Motor neuron (in vitro differentiated cells): ENCODE data around the gene CABYR. TPM values are rescaled to one million over a fixed set of nuclear protein-coding genes. Genes with fewer than 3 reads are reported as not detected.
A peak's percentile ranks its signal among the peaks of the same experiment; 100 is the strongest.
"Not testable (repeated sequence)": the region's sequence is repeated elsewhere in the genome, so short reads cannot be mapped to it uniquely, and the experiment has no call there.

ENCODE experiments used
- ATAC-seq, 8 experiments: fragments of 200-7000 bp; cut with Tn5 transposase; replicated peaks in 6 of 8; 2 replicates each; pipeline ENCODE4 v1.8.0; 2021; ENCODE audit warnings: mild to moderate bottlenecking in 8 of 8, moderate library complexity in 8 of 8
- H3K27ac ChIP-seq, 2 donors: fragments of 250-450 bp; sonication (Bioruptor Pico); 2 replicates each; pipeline ENCODE4 v1.9.0; 2021; ENCODE audit warnings: antibody characterized with exemption in 2 of 2, mild to moderate bottlenecking in 2 of 2, moderate library complexity in 1 of 2
- H3K4me1 ChIP-seq, 2 donors: fragments of 250-450 bp; sonication (Bioruptor Pico); replicated peaks in 1 of 2; 2 replicates each; pipeline ENCODE4 v1.6.1; 2021; ENCODE audit warnings: antibody characterized with exemption in 2 of 2, mild to moderate bottlenecking in 2 of 2, moderate library complexity in 1 of 2
- H3K4me3 ChIP-seq, 5 donors: fragments of 250-450 bp; sonication (Bioruptor Pico); 2 replicates each; pipeline ENCODE4 v1.9.0; 2021; ENCODE audit warnings: antibody characterized with exemption in 5 of 5, mild to moderate bottlenecking in 5 of 5, moderate library complexity in 4 of 5
- WGBS, 10 experiments: fragments of 450-650 bp; shearing (Covaris generic); methylation state at CpG; one replicate each; pipeline ENCODE4 v1.0.0; 2022; 5-methylcytosine and 5-hydroxymethylcytosine counted together
- in situ Hi-C, 9 experiments: fragments of 400-800 bp; cut with MboI; loops; one replicate each; pipeline ENCODE4 v1.15.0; 2021; ENCODE audit warnings: low sequenced_read_pairs in 9 of 9, low pct_unique_long_range_greater_than_20kb in 2 of 9; ENCODE audit not compliant: unreplicated experiment in 9 of 9
- total RNA-seq, 8 experiments: library from RNA; unstranded; fragments of 300-600 nt; gene quantifications; 2 replicates each; pipeline versions ENCODE4 v1.2.3 to v1.2.4, GENCODE V29; 2022

Gene CABYR
- total RNA-seq, 8 experiments from 2014 or later, result 4.2 to 13.9 (median 6.8) TPM

- no peaks in the 10 kb centered on the region for H3K4me1 ChIP-seq
- no peak overlapping the region for H3K4me3 ChIP-seq
- ATAC-seq, result no peak
- in situ Hi-C loops, result no loop called here
- 95 to 100% (median 100%) methylated on average over 1 to 2 of the region's 2 CpGs; no CpG with 5 or more reads in 3 of the 10 experiments for WGBS, 10 experiments
- H3K27ac ChIP-seq, result no peak overlapping the region
Observed at GRCh38 chr18:24140697-24141096, 1.8 kb downstream of the CABYR start.

- Histone ChIP-seq H3K4me3 (no peak overlapping the region), H3K4me1 (no peaks in the 10 kb centered on the region), H3K27ac (no peak overlapping the region)
- in situ Hi-C loops, result no loop called here
- ATAC-seq, result no peak
Observed at GRCh38 chr18:24142376-24142775, 3.5 kb downstream of the CABYR start.

- H3K4me1 ChIP-seq, H3K4me3 ChIP-seq, ATAC-seq, H3K27ac ChIP-seq, in situ Hi-C loops: not testable (repeated sequence)
- WGBS, 10 experiments, result 90 to 100% methylated on average over 1 to 2 of the region's 28 CpGs; no CpG with 5 or more reads in 8 of the 10 experiments
Observed at GRCh38 chr18:24149591-24149990, 10.7 kb downstream of the CABYR start.

- no peak overlapping the region for H3K27ac ChIP-seq
- in situ Hi-C loops, result no loop called here
Observed at GRCh38 chr18:24153397-24153796, 14.5 kb downstream of the CABYR start.

GRCh38 chr18:24157855-24158254, 19.0 kb downstream of the CABYR start:
- no peak overlapping the region for H3K4me3 ChIP-seq
- no peak overlapping the region for H3K27ac ChIP-seq
- WGBS, 10 experiments, result 71 to 100% (median 95%) methylated on average over 1 to 3 of the region's 3 CpGs; no CpG with 5 or more reads in 1 of the 10 experiments
- H3K4me1 ChIP-seq, result no peaks in the 10 kb centered on the region
- no peak for ATAC-seq
- in situ Hi-C loops, result no loop called here

More at GRCh38 chr18:24153397-24153796, 14.5 kb downstream of the CABYR start:
- WGBS, 10 experiments, result 40 to 100% (median 90%) methylated on average over 1 to 3 of the region's 3 CpGs; no CpG with 5 or more reads in 3 of the 10 experiments
- ATAC-seq, result no peak
- Histone ChIP-seq H3K4me1 (no peaks in the 10 kb centered on the region), H3K4me3 (no peak overlapping the region)

DNA sequence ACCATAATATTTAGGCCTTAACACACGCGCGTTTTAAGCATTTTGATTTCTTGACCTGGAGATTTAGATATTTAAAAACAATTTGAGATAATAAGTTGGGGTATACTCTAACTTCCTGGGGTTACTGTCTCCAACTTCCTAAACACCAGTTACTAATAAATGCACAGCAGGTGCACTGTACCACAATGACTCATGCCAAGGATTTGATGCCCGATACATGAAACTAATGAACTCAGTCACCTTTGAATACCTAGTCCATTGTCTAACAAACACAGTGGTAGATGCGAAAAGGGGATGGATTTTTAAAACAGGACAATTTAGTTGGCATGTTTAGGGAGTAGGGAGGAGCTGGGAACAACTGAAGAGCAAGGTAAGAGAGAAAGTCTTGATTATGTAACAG, 21.2 kb downstream of the CABYR start:
- ATAC-seq, result no peak
- Histone ChIP-seq H3K4me3 (no peak overlapping the region), H3K4me1 (no peaks in the 10 kb centered on the region), H3K27ac (no peak overlapping the region)
- in situ Hi-C loops, result no loop called here
- WGBS, 10 experiments, result 90 to 100% (median 96%) methylated on average over 1 to 5 of the region's 5 CpGs; no CpG with 5 or more reads in 2 of the 10 experiments

DNA sequence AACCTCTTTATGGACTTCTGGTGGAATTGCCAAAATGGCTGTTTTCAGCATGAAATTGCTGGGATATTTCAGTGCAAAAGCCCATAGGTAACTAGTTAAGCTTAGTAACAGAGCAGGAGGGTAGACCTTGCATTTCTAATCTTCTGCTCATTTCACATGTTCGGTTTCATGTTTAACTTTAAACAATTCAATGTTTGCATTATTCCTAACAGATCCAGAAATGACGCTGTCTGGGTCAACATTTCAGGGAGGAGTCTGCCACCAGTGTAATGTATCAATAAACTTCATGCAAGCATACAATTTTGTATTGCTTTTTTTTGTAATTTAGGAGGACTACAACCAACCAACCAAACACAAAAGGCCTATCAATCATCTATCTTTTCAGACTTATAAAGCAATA, 22.4 kb downstream of the CABYR start:
- no peaks in the 10 kb centered on the region for H3K4me1 ChIP-seq
- WGBS, 10 experiments, result 56 to 100% (median 90%) methylated on average over 1 to 2 of the region's 2 CpGs
- no peak overlapping the region for H3K27ac ChIP-seq
- in situ Hi-C loops, result no loop called here
- no peak overlapping the region for H3K4me3 ChIP-seq
- ATAC-seq, result no peak

- ATAC-seq, result no peak
- H3K4me1 ChIP-seq, result no peaks in the 10 kb centered on the region
- no peak overlapping the region for H3K27ac ChIP-seq
- in situ Hi-C loops, result no loop called here
- 81 to 100% (median 90%) methylated on average over 1 to 7 of the region's 7 CpGs; no CpG with 5 or more reads in 3 of the 10 experiments for WGBS, 10 experiments
- H3K4me3 ChIP-seq, result no peak overlapping the region
Observed at GRCh38 chr18:24168496-24168895, 29.6 kb downstream of the CABYR start.

DNA sequence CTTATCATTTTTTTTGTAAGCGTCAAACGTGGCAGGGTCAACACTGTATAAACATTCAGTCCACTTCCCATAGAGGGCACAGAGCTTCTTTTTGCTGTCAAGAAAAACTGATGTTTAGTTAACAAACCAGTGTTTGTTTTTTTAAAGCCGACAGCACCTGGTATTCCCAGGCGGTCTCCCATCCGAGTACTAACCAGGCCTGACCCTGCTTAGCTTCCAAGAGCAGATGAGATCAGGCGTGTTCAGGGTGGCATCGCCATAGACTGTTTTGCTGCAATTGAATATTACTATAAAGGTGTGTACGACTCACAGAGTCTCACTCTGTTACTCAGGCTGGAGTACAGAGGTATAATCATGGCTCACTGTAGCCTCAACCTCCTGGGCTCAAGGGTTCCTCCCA, 31.5 kb downstream of the CABYR start:
- Histone ChIP-seq H3K4me1 (no peaks in the 10 kb centered on the region), H3K4me3 (no peak overlapping the region), H3K27ac (no peak overlapping the region)
- ATAC-seq, result no peak
- in situ Hi-C loops, result no loop called here
- WGBS, 10 experiments, result 72 to 100% (median 91%) methylated on average over 2 to 7 of the region's 8 CpGs; no CpG with 5 or more reads in 2 of the 10 experiments

DNA sequence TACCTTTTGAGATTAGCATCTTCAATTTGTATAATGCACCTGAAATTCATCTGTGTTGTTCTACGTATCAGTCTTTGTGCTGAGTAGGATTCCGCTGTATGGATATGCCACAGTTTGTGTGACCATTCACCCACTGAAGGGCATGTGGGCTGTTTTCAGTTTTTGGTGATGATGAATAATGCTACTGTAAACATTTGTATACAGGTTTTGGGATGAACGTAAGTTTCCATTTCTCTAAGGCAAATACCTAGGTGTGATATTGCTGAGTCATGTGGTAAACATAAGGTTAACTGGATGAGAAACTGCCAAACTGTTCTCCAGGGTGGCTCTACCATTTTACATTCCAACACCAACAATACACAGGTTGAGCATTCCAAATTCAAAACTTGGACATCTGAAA, 35.1 kb downstream of the CABYR start:
- in situ Hi-C loops, result no loop called here
- H3K4me1 ChIP-seq, result no peaks in the 10 kb centered on the region
- WGBS, 10 experiments, result 80 to 100% (median 95%) methylated on average over 1 to 3 of the region's 3 CpGs; no CpG with 5 or more reads in 3 of the 10 experiments
- no peak for ATAC-seq
- H3K27ac ChIP-seq, result no peak overlapping the region
- no peak overlapping the region for H3K4me3 ChIP-seq

DNA sequence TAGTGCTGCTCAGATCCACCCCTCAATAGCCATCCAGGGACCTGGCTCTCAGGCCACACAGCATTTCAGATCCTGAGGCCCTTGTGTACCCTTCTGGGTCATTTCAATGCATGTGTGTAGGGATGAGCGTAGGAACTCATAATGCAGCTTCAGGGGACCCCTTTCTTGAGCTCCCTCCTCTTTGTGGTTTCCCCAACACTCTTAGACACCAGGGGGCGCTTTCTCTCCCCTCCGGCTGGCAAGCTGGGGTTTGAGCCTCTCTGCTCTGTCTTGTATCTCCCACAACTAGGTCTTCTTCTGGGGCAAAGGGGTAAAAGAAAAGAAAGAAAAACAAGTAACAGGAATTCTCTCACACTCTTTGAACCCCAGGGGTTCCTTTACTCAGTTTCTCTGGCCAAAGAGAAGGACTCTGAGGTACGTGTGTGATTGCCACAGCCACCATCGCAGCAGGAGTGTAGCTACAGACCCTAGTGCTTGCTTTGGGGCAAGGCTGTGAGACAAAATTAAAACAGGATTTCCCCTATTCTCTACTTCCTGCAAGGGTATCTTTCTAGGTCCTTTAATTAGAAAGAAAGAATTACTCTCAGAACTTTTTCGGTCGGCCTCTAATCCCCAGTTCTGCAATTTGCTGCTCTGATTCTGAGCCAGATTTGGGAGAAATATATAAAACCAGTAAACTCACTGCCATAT, 38.0 kb downstream of the CABYR start:
- in situ Hi-C loops, result no loop called here
- Histone ChIP-seq H3K4me3 (no peak overlapping the region), H3K27ac (no peak overlapping the region), H3K4me1 (no peaks in the 10 kb centered on the region)
- ATAC-seq, result peak in 5 of 8 experiments; percentile 33 to 87 (median 74)
- WGBS, 10 experiments, result 40 to 92% (median 68%) methylated on average over 2 to 7 of the region's 7 CpGs; no CpG with 5 or more reads in 4 of the 10 experiments

DNA sequence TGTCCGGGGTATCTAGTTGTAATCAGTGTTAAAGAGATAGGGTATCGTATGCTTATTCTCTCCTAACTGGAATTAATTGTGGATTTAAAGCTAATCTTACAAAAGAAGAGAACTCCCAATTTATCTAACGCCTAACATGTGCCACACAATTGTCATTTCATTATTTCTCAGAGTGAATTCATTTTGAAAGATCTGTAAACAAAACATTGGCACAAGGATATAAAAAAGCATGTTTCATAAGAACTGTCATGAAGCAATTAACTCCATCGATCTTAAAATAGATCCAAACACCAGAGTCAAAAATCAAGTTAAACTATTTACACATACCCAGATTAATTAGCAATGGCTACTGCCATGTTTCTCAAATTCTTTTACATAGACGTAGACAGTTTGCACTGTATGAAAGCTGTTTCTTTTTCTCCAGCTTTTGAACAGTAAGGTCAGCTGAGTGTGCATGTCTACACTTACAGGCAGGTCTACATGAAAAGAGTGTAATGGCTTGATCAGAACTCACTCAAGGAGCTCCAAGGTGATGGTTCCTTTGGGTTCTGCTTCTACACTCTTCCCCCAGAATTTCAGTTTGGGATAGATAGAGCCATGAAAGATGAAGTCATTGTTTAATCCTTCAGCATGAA, 38.8 kb downstream of the CABYR start:
- no peaks in the 10 kb centered on the region for H3K4me1 ChIP-seq
- WGBS, 10 experiments, result 11 to 100% (median 91%) methylated on average over 1 to 5 of the region's 5 CpGs
- no peak for ATAC-seq
- H3K4me3 ChIP-seq, result no peak overlapping the region
- H3K27ac ChIP-seq, result no peak overlapping the region
- in situ Hi-C loops, result no loop called here

DNA sequence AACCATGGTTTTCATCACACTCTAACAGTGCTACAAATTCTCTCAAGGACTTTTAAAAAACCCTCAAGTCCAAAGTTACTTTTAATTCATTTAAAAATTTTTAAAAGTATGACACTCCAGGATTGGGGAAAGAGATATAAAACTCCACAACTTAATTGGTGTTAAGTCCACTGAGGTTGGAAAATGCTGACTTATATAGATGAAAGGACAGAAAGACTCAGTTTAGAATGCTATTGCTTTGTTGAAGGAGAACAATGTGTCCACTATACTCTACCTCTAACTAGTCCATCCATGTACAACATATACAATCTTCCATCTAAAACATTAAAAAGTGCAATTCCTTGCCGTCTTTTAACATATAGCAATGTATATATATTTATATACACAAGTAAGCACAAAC, 41.2 kb downstream of the CABYR start:
- ATAC-seq, result no peak
- Histone ChIP-seq H3K4me1 (peaks cover 0 to 2% of the 10 kb centered on the region in 2 donors), H3K27ac (no peak overlapping the region), H3K4me3 (no peak overlapping the region)
- in situ Hi-C loops, result no loop called here
- WGBS, 10 experiments, result 67 to 100% (median 100%) methylated on average over 1 of the region's 1 CpG; no CpG with 5 or more reads in 3 of the 10 experiments

DNA sequence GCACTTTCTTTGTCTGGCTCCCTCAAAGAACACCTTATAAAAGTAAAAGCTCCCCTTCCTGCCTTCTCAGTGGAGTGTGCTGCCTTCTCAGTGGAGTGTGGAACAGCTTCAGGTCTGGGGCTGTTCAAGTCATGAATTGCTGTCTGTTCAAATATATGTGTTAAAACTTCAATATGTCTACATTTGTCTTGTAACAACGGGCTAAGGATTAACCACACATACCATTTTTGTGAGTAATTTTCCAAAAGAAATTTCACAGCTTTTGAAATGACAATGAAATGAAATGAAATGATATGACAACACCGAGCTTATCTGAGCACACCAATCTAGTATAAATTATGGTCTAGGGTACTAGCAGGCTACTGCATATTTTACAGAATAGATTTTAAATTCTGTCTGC, 42.9 kb downstream of the CABYR start:
- no peak for ATAC-seq
- in situ Hi-C loops, result no loop called here
- no peak overlapping the region for H3K27ac ChIP-seq
- 0 to 100% (median 82%) methylated on average over 1 to 2 of the region's 2 CpGs for WGBS, 10 experiments
- no peak overlapping the region for H3K4me3 ChIP-seq
- peaks cover 0 to 2% of the 10 kb centered on the region in 2 donors for H3K4me1 ChIP-seq
